Endothelial cell of umbilical vein (primary cell): ENCODE measurements around the gene LPAR1. TPM values are rescaled to one million over a fixed set of nuclear protein-coding genes. Genes with fewer than 3 reads are reported as not detected.

Source experiments
- BruUV-seq: library from RNA; stranded (reverse); fragments of 400-500 nt; replicated peaks from 2 replicates; lab custom pipeline; 2021; lab: Mats Ljungman, UMichigan
- CTCF ChIA-PET: fragments of 300-600, 350-600 bp; sonication (Branson Sonifier 250); formaldehyde crosslinking; loops from one replicate; lab custom pipeline; 2021; ENCODE audit warnings: antibody characterized with exemption, inconsistent platforms; lab: Charles Lee
- POLR2A ChIA-PET: fragments of 300-600, 350-600 bp; sonication (Branson Sonifier 250); formaldehyde crosslinking; loops from one replicate; lab custom pipeline; 2021; ENCODE audit warnings: antibody characterized with exemption, inconsistent platforms; lab: Charles Lee
- DNase-seq: peaks from one replicate; pipeline ENCODE4 v3.0.0-alpha.2; 2011; ENCODE audit warnings: low read depth, low spot score
- FAIRE-seq: peaks from 2 replicates; lab custom pipeline; 2011; peaks lifted over from hg19 to GRCh38; lab: Jason Lieb, UNC
- H2AFZ ChIP-seq: 2 replicates; pipeline ENCODE4 v1.6.0; 2012; ENCODE audit warnings: low read depth, low read length, control low read depth, inconsistent platforms
- H3K27ac ChIP-seq: 2 replicates; pipeline ENCODE4 v1.5.1; 2011; ENCODE audit warnings: low read depth, mild to moderate bottlenecking, control low read depth, low read length, moderate library complexity; ENCODE audit not compliant: insufficient read depth
- H3K27me3 ChIP-seq, 2 experiments: 2 replicates each; pipeline versions ENCODE4 v1.6.0 to v1.6.1; 2011; ENCODE audit warnings: low read length in 2 of 2, mixed read lengths in 1 of 2; ENCODE audit not compliant: control insufficient read depth in 2 of 2, insufficient read depth in 2 of 2
- H3K36me3 ChIP-seq, 2 experiments: 2 replicates in 1 of 2; 3 replicates in 1 of 2; pipeline ENCODE4 v1.5.1; 2011; ENCODE audit warnings: low read length in 2 of 2, mild to moderate bottlenecking in 1 of 2, moderate library complexity in 1 of 2; ENCODE audit not compliant: control insufficient read depth in 2 of 2, insufficient read depth in 2 of 2; ENCODE audit errors: extremely low read depth in 1 of 2
- H3K4me1 ChIP-seq: 3 replicates; pipeline ENCODE4 v1.5.1; 2011; ENCODE audit warnings: mild to moderate bottlenecking, low read length; ENCODE audit not compliant: control insufficient read depth, insufficient read depth; ENCODE audit errors: extremely low read depth
- H3K4me2 ChIP-seq: 2 replicates; pipeline ENCODE4 v1.6.1; 2011; ENCODE audit warnings: low read length, control low read depth, mixed read lengths; ENCODE audit not compliant: insufficient read depth
- H3K4me3 ChIP-seq, 3 experiments: fragments of 200-600 bp in 1 of 3; sonication (generic), shearing (Covaris generic) in 1 of 3; replicated peaks in 1 of 3; 2 replicates each; pipeline ENCODE4 v1.5.1; 2011 to 2016; ENCODE audit warnings: control low read depth in 3 of 3, low read length in 3 of 3, mild to moderate bottlenecking in 2 of 3, inconsistent platforms in 1 of 3, low read depth in 1 of 3, moderate library complexity in 1 of 3; ENCODE audit not compliant: insufficient read depth in 1 of 3
- H3K79me2 ChIP-seq: 2 replicates; pipeline ENCODE4 v1.6.0; 2012; ENCODE audit warnings: low read length, inconsistent platforms; ENCODE audit not compliant: control insufficient read depth, insufficient read depth
- H3K9ac ChIP-seq: replicated peaks from 2 replicates; pipeline ENCODE3; 2011; ENCODE audit warnings: low read length, control low read depth; ENCODE audit not compliant: insufficient read depth; ENCODE audit errors: extremely low read depth
- H3K9me1 ChIP-seq: replicated peaks from 3 replicates; pipeline ENCODE4 v1.6.0; 2011; ENCODE audit warnings: mild to moderate bottlenecking, low read length; ENCODE audit not compliant: control insufficient read depth, insufficient read depth; ENCODE audit errors: extremely low read depth
- H3K9me3 ChIP-seq: replicated peaks from 2 replicates; pipeline ENCODE4 v1.5.1; 2012; ENCODE audit warnings: low read length, inconsistent platforms; ENCODE audit not compliant: control insufficient read depth, insufficient read depth
- H4K20me1 ChIP-seq: replicated peaks from 2 replicates; pipeline ENCODE3; 2011; ENCODE audit warnings: mild to moderate bottlenecking, low read length; ENCODE audit not compliant: control insufficient read depth, insufficient read depth; ENCODE audit errors: extremely low read depth
- EZH2 ChIP-seq: IDR thresholded peaks from 2 replicates; pipeline ENCODE4 v1.6.1; 2012; ENCODE audit warnings: borderline replicate concordance, low read depth, mild to moderate bottlenecking, moderate library complexity, low read length, inconsistent platforms; ENCODE audit not compliant: severe bottlenecking
- FOS ChIP-seq: IDR thresholded peaks from 2 replicates; pipeline ENCODE4 v1.6.1; 2011; ENCODE audit warnings: mild to moderate bottlenecking, low read length, moderate library complexity, borderline replicate concordance; ENCODE audit not compliant: insufficient read depth
- GATA2 ChIP-seq: IDR thresholded peaks from 2 replicates; pipeline ENCODE4 v1.7.0; 2011; ENCODE audit warnings: low read depth, mild to moderate bottlenecking, moderate library complexity, mixed read lengths, low read length; ENCODE audit not compliant: insufficient read length, insufficient read depth
- JUN ChIP-seq: IDR thresholded peaks from 2 replicates; pipeline ENCODE4 v1.6.1; 2011; ENCODE audit warnings: borderline replicate concordance, low read depth; ENCODE audit not compliant: insufficient read length, insufficient read depth
- MYC ChIP-seq: IDR thresholded peaks from one replicate; pipeline ENCODE4 v1.6.1; 2011; ENCODE audit warnings: mild to moderate bottlenecking, low read depth, low read length
- POLR2A ChIP-seq: IDR thresholded peaks from 2 replicates; pipeline ENCODE4 v1.6.1; 2012; ENCODE audit warnings: low read depth, mild to moderate bottlenecking, control low read depth, low read length
- POLR2AphosphoS5 ChIP-seq: IDR thresholded peaks from 2 replicates; pipeline ENCODE4 v1.6.1; 2012; ENCODE audit warnings: low read depth, mild to moderate bottlenecking, control low read depth, low read length, moderate library complexity; ENCODE audit not compliant: insufficient read depth
- dilution Hi-C: fragments of 300-500 bp; cut with MboI; formaldehyde crosslinking; loops from one replicate; pipeline ENCODE4 v1.15.0; 2019; ENCODE audit warnings: low sequenced_read_pairs; ENCODE audit not compliant: extremely low pct_ligation_motif_present
- intact Hi-C: fragments of 100-400 bp; cut with micrococcal nuclease; formaldehyde crosslinking; loops from one replicate; pipeline ENCODE4 v1.10.0; 2022
- polyA plus RNA-seq, 4 experiments: library from polyadenylated mRNA; depleted of rRNA in 3 of 4; stranded (reverse) in 3 of 4; unstranded in 1 of 4; fragments of >200 nt; gene quantifications; 2 replicates each; pipeline versions ENCODE4 v1.2.1 to v1.2.3, GENCODE V29; 2011 to 2012; ENCODE audit warnings: missing spikeins in 1 of 4
- total RNA-seq: library from RNA; stranded (reverse); gene quantifications from 2 replicates; pipeline ENCODE4 v1.2.3, GENCODE V29; 2021
- TF ChIP-seq, protein P1 (sequence below), 2 donors: IDR thresholded peaks; 1 replicate in 1 of 2; 2 replicates in 1 of 2; pipeline ENCODE4 v1.5.1; 2011; ENCODE audit warnings: low read length in 2 of 2, mild to moderate bottlenecking in 2 of 2, moderate library complexity in 2 of 2, control low read depth in 1 of 2, inconsistent platforms in 1 of 2, low read depth in 1 of 2; ENCODE audit not compliant: insufficient read depth in 1 of 2; ENCODE audit errors: extremely low read depth in 1 of 2
- TF ChIP-seq, protein P2 (sequence below): IDR thresholded peaks from 2 replicates; pipeline ENCODE4 v1.6.1; 2011; ENCODE audit not compliant: insufficient read depth, insufficient read length

The LPAR1 gene
- total and polyA plus RNA-seq, 2 donors (not counting 3 experiments of a cell fraction or from before 2014, with no cell fraction given): 0.88 to 3.0 TPM

DNA sequence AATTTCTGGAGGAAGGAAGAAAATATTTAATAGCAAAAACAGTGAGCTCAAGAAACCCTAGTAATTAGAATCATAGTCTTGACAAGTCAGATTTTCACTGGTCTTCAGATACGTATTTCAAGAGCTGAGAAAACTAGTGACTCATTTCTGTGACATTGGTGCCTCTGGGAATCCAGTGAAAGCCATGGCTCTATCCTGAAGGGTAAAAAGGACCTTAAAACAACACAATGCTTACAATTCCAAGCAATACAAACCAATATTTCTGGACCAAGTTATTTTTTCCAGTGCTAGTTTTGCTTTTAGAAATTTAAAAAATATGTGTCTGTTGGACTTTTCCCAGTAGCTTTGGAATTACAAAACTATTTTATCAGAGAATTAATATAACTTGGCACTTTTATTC is 140.3 kb downstream of the LPAR1 start:
- Histone ChIP-seq H3K79me2 (no peaks in the 10 kb centered on the region), H4K20me1 (no peaks in the 10 kb centered on the region), H3K4me1 (peaks cover 2% of the 10 kb centered on the region), H2AFZ (no peak overlapping the region), H3K4me2 (no peak overlapping the region), H3K36me3 (no peaks in the 10 kb centered on the region), H3K9me3 (no peaks in the 10 kb centered on the region), H3K27ac (no peak overlapping the region), H3K27me3 (no peaks in the 10 kb centered on the region), H3K9ac (no peak overlapping the region), H3K9me1 (no peaks in the 10 kb centered on the region), H3K4me3 (no peak overlapping the region)
- TF ChIP-seq JUN (no peak), POLR2A (no peak), EZH2 (no peak), FOS (no peak), POLR2AphosphoS5 (no peak), MYC (no peak), GATA2 (no peak)
- TF ChIP-seq, protein P1, sequence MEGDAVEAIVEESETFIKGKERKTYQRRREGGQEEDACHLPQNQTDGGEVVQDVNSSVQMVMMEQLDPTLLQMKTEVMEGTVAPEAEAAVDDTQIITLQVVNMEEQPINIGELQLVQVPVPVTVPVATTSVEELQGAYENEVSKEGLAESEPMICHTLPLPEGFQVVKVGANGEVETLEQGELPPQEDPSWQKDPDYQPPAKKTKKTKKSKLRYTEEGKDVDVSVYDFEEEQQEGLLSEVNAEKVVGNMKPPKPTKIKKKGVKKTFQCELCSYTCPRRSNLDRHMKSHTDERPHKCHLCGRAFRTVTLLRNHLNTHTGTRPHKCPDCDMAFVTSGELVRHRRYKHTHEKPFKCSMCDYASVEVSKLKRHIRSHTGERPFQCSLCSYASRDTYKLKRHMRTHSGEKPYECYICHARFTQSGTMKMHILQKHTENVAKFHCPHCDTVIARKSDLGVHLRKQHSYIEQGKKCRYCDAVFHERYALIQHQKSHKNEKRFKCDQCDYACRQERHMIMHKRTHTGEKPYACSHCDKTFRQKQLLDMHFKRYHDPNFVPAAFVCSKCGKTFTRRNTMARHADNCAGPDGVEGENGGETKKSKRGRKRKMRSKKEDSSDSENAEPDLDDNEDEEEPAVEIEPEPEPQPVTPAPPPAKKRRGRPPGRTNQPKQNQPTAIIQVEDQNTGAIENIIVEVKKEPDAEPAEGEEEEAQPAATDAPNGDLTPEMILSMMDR (IDR thresholded peaks at IDR 0.05; ENCODE audit: extremely low read depth in 1 of 2, insufficient read depth in 1 of 2, low read depth in 1 of 2, low read length in 2 of 2): no peak
- TF ChIP-seq, protein P2, sequence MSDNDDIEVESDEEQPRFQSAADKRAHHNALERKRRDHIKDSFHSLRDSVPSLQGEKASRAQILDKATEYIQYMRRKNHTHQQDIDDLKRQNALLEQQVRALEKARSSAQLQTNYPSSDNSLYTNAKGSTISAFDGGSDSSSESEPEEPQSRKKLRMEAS: no peak
- ChIA-PET CTCF (interaction anchor here (1.2 kb wide), 1 partner anchor 19 kb away, joined by 3 read pairs; no protein-coding TSS in a partner anchor), POLR2A (no interaction called here)
- intact Hi-C loops: no loop called here
- BruUV-seq: no TSS peak
- FAIRE-seq (no peak), DNase-seq (no peak)
- dilution Hi-C loops: no loop called here
